Activated CD4-positive, alpha-beta T cell treated with anti-CD3 and anti-CD28 coated beads for 4 hours (primary cell): Measurements from ENCODE around the gene ALDH3A1.

Experiments used
- DNase-seq, 2 donors: peaks; one replicate each; pipeline ENCODE4 v3.0.0-alpha.2; 2020

ALDH3A1 gene

GRCh38 chr17:19759568-19760549 lies 11.8 kb upstream of the ALDH3A1 start:
- no peak for DNase-seq

- DNase-seq: no peak
Observed at GRCh38 chr17:19757536-19758180, 9.6 kb upstream of the ALDH3A1 start.

- DNase-seq: no peak
Observed at GRCh38 chr17:19756546-19756945, 8.4 kb upstream of the ALDH3A1 start.

- no peak for DNase-seq
Observed at GRCh38 chr17:19755821-19756510, 7.9 kb upstream of the ALDH3A1 start.

GRCh38 chr17:19755392-19755791 lies 7.3 kb upstream of the ALDH3A1 start:
- no peak for DNase-seq

GRCh38 chr17:19753661-19754463 lies 5.8 kb upstream of the ALDH3A1 start:
- DNase-seq: no peak

- no peak for DNase-seq
Observed at GRCh38 chr17:19753051-19753509, 5.0 kb upstream of the ALDH3A1 start.

GRCh38 chr17:19752216-19753050 lies 4.3 kb upstream of the ALDH3A1 start:
- no peak for DNase-seq

GRCh38 chr17:19750835-19751234 lies 2.7 kb upstream of the ALDH3A1 start:
- DNase-seq: no peak

GRCh38 chr17:19750020-19750572 lies 2.0 kb upstream of the ALDH3A1 start:
- no peak for DNase-seq

GRCh38 chr17:19748807-19749193 lies 702 bp upstream of the ALDH3A1 start:
- DNase-seq: no peak

GRCh38 chr17:19747159-19747719 lies 859 bp downstream of the ALDH3A1 start:
- DNase-seq: no peak

GRCh38 chr17:19746517-19746916 lies 1.6 kb downstream of the ALDH3A1 start:
- DNase-seq: no peak

- peak; percentile 72 to 86 for DNase-seq
Observed at GRCh38 chr17:19744922-19745757, 3.0 kb downstream of the ALDH3A1 start.

- DNase-seq: no peak
Observed at GRCh38 chr17:19744492-19744891, 3.6 kb downstream of the ALDH3A1 start.

- DNase-seq: no peak
Observed at GRCh38 chr17:19743101-19744100, 4.7 kb downstream of the ALDH3A1 start.

GRCh38 chr17:19742495-19742894 lies 5.6 kb downstream of the ALDH3A1 start:
- no peak for DNase-seq

- no peak for DNase-seq
Observed at GRCh38 chr17:19741832-19742457, 6.2 kb downstream of the ALDH3A1 start.
